HG03025 (cell line): Measurements from ENCODE around the gene NUP210L.

Experiments
- ATAC-seq: cut with Tn5 transposase; IDR thresholded peaks from one replicate; pipeline ENCODE4 v1.9.1; 2021; ENCODE audit warnings: mild to moderate bottlenecking, moderate library complexity; ENCODE audit not compliant: unreplicated experiment, low FRiP score

Gene NUP210L

DNA sequence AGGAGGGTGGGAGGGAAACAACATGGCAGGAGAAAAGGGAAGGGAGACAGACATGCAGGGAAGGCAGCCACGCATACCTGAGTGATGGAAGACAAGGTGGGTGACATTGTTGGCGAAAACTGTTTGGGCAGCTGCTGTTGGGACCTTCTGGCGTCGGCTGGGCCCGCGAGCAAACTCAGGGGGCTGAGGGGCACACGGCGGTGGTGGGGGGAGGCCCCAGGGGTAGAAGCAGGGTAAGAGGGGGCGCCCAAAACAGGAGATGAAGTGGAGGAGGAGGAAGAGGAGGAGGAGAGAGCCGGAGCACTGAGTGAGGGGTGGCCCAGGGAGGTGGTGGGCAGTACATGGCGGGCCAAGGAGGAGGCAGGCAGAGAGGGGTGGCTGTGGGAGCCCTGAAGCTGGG lies 203.7 kb downstream of the NUP210L start:
- ATAC-seq: no peak

DNA sequence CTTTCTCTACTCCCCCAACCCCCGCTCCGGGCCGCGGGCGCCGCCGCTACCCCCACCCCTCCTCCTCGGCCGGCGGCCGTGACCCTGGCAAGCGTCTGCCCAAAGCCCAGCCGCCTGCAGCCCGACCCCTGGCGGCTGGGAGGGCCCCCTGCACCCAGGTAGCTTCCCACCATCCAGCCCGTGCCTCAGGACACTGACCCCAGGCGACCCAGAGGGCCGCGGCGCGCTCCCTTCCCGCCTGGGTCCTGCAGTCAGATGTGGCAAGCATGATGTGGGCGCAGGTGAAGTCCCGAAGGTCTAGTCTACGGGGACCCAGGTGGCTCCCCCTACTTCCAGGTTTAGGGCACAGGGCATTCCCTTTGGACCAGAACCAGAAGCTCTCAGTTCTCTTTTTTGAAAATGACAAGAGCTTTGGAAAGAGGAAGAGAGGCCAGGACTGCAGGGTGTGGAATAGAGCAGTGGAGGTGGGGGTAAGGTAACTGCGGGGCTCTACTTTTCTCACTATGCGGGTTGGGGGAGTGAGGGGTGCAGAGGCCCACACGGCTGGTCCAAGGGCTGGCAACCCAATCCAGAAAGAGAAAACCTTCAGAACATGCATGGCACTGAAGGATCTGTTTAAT lies 208.1 kb downstream of the NUP210L start, which contains the start of gene DENND4B:
Gene DENND4B, minus strand, starts transcription at position 97 of the 620 bp plus-strand sequence. CDS start 2,344 bp downstream, outside the sequence.
- ATAC-seq: peak; percentile 52

DNA sequence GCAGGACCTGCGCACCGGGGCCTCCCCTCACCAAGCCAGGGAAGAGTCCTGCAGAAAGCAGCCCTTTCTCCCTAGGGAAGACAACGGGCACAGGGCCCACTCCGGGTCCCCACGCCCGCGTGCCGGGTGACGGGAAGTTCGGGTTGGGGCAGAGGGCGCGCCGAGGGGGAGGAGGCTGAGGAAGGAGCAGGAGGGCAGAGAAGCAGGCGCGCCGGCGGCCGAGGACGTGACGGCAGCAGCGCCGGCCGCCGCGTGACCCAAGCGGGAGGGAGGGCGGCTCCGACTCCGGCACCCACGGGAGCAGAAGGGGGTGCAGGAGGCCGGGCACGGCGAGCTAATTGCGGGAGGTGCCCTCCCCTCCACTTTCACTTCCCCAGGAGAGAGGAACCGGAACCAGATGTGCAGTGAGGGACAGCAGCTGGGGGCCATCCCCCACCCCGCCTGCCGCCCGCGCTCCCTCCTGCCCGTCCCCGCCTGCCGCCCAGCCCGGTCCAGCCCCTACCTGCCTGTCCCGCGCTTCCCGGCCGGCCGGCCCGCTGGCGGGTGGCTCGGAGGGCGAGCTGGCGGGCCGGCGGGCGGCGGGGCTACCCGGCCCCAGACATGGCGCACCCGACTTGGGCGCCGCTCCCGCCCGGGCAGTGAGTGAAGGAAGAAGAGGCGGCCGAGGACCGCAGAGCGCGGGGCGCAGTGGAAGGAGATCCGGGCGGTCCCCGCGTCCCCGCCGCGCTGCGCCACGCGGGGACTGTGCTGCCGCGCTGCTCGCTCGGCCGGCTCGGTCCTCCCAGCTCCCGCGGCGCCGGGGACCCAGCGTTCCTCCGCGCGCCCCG lies 208.9 kb downstream of the NUP210L start:
- peak; percentile 69 for ATAC-seq

- ATAC-seq: no peak
These were observed 209.6 kb downstream of the NUP210L start for GRCh38 chr1:153945131-153945794.

DNA sequence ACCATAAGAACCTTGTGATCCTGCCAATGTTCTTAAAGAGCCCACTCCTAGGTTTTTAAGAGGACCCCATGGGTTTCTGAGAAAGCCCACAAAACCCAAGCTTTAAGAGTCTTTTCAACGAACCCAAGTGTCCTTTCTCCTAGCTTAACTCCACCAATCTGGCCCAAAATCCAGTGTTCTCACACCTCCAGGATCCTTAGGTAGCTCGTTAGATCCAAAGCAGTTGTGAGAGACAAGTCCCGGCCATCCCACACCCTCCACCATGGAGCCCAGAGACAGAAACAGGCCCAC lies 210.1 kb downstream of the NUP210L start:
- no peak for ATAC-seq

DNA sequence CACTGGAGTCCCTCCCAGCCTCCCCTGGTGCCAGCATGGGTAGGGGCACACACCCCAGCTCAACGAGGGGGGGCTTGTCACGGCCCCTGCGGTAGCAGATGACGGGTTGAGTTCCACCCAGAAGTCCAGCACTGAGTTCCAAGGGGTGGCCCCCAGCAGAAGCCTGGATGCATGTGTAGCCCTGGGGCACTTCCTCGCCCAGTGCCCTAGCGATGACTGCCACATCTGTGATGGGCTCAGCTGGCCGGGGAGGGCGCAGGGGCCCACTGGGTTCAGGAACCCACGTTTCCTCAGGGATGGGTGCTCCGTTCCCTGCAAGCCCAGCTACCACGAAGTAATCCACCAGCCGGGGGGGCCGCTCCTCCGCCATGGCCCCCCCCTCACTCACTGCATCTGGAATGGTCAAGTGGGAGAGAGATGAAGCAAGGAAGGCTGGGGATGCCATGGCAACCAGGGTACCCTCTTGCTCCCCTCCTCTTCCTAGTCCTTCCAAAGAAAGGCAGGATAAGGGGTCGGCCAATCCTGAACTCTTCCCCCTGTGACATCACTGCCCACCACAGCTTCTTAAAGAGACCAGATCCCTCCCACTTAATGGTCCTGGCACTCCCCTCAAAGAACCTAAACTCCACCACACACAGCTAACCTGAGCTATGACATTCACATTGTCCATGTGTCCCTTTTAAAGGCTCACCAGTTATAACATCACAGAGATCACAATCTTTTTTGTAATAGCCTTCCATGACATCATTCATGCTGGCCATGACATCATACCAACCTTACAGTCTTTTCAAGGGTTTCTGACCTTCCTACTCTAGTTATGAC lies 210.7 kb downstream of the NUP210L start:
- ATAC-seq: no peak

DNA sequence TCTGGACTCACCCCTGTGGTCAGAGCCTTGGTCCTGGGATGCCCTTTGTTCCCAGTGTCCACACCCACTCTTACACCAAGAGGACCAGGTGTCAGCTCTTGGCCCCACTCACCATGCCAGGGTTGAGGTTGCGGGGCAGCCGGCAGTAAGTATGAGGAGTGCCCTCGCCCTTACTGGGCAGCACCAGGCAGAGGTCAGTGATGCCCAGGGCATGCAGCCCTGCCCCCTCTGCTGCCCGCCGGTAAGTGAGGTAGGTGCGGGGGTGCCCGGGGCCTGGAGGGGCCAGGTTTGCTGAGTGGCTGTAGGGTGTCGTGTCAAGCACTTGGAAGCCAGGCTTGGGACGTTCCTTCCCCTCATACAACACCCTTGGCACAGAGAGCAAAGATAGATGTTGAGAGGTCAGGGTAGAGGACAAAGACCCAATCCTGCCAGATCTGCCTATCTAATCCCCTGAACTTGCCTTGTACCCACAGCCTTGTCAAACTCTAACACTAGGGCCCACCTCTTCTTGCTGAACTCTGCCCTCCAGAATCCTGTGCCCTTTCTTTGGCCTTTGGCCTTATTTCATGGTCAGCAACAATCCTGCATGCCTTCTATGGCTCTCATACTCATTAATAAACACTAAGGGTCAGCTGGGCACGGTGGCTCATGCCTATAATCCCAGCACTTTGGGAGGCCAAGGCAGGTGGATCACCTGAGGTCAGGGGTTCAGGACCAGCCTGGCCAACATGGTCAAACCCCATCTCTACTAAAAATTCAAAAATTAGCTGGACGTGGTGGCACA lies 211.9 kb downstream of the NUP210L start:
- ATAC-seq: no peak
